HG02588 (cell line): ENCODE results near the gene GOLGB1.
A peak's percentile ranks its signal among the peaks of the same experiment; 100 is the strongest.
"Not testable (repeated sequence)": the region's sequence is repeated elsewhere in the genome, so short reads cannot be mapped to it uniquely, and the experiment has no call there.

Experiments
- ATAC-seq: cut with Tn5 transposase; IDR thresholded peaks from one replicate; pipeline ENCODE4 v1.9.1; 2021; ENCODE audit warnings: mild to moderate bottlenecking, moderate library complexity; ENCODE audit not compliant: unreplicated experiment

The GOLGB1 gene

GRCh38 chr3:121749276-121750086 is at the start of gene GOLGB1:
TSS of gene GOLGB1 (minus strand) at chr3:121749741. CDS start at chr3:121730971, 18,770 bp downstream.
- ATAC-seq, result peak; percentile 95

GRCh38 chr3:121796970-121797369 is 47.4 kb upstream of the GOLGB1 start:
- no peak for ATAC-seq

DNA sequence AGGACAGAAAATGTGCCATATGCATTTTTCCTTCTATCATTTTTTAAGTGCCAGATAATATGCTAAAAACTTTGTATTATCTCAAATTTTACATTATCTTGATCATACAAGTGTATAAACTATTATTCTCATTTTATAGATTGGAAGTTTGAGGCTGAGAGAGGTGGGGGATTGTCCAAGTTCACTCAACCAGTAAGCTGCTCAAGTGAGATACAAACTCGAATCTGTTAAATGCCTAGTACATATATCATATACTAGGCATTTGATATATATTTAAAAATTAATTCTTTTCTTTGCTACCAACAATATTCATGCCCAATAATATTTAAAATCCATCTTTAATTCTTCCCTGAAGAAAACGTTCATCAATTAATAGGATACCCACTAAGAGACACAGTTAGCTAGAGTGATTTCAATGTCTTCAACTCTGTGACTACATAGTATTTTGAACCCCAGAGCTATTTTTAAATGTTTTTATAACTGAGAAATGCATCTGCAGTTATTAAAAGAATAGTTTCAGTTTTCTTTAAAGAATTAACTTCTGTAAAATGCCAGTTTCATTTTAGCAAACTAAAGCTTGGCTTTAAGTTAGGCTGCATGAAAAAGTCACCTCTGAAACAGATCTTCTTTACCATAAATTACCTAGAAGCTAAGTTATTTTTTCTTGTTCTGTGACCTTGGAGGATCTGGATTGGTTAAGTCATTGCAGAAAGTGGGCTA is 44.9 kb upstream of the GOLGB1 start:
- no peak for ATAC-seq

DNA sequence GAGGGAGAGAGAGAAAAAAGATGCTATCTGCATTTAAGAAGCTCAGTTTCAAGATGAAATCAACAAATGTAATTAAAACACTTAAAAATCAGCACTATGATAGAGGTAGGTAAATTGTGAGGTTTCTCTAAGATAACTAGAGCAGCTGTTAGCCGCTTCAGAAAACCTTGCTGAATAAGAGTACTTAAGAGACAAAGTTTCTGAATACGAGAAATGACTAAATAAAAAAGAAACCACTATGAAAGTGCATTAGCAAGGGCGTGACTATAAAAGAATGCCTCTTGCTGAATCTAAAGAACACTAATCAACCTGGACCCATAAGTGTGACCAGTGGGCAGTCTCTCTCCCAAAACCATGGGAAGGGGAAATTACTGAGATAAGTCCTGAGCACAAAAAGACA is 43.5 kb upstream of the GOLGB1 start:
- peak; percentile 48 for ATAC-seq

DNA sequence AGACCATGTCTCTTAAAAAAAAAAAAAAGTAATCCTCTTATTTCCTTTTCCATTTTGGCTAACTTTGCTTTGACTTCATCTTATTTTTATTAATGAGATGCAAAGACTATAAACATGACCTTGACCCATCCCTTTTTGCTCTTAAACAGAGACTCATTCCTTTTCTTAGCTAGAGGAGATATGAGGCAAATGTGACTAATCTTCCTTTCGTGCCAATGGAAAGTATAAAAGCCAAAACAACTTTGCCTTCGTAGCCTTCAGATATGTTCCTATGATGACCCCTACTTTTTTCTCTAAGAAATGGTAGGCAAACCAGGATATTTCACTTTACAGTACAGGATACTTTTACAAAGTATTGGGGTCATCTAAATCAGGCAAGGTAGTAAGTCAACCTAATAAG is 36.9 kb upstream of the GOLGB1 start:
- no peak for ATAC-seq

DNA sequence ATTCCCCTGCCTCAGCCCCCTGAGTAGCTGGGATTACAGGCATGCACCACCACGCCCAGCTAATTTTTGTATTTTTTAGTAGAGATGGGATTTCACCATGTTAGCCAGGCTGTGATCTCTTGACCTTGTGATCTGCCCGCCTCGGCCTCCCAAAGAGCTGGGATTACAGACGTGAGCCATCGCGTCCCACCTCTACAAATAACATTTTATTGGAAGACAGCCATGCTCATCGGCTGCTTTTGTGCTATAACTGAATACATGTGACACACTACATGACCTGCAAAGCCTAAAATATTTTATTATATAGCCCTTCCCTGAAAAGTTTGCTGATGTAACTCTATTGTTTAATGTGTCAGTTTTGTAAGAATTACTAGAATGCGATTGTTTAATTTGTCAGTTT is 33.2 kb upstream of the GOLGB1 start:
- ATAC-seq, result not testable (repeated sequence)

DNA sequence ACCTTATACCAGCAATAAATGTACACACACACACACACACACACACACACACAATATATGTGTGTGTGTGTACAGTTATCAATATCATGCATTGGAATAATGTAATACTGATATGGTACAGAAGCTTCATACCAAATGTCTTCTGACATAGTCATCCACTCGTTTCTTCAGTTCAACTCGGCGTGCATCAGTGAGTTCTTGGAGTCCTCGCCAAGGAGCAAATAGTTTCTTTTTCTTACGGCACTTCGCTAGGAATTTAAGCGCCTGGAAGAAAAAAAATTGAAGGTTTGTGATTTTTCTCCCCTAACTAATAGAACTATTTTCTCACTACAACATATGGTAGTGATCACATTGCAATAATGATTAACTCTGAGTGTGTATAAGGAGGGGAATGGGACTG is 32.1 kb upstream of the GOLGB1 start:
- no peak for ATAC-seq

- ATAC-seq, result not testable (repeated sequence)
Observed at GRCh38 chr3:121775095-121775494, 25.6 kb upstream of the GOLGB1 start.

- no peak for ATAC-seq
Observed at GRCh38 chr3:121769246-121769645, 19.7 kb upstream of the GOLGB1 start.

GRCh38 chr3:121768452-121768851 is 18.9 kb upstream of the GOLGB1 start:
- ATAC-seq, result no peak

GRCh38 chr3:121759541-121760202 is 10.1 kb upstream of the GOLGB1 start:
- no peak for ATAC-seq

- ATAC-seq, result no peak
Observed at GRCh38 chr3:121758727-121759450, 9.3 kb upstream of the GOLGB1 start.

DNA sequence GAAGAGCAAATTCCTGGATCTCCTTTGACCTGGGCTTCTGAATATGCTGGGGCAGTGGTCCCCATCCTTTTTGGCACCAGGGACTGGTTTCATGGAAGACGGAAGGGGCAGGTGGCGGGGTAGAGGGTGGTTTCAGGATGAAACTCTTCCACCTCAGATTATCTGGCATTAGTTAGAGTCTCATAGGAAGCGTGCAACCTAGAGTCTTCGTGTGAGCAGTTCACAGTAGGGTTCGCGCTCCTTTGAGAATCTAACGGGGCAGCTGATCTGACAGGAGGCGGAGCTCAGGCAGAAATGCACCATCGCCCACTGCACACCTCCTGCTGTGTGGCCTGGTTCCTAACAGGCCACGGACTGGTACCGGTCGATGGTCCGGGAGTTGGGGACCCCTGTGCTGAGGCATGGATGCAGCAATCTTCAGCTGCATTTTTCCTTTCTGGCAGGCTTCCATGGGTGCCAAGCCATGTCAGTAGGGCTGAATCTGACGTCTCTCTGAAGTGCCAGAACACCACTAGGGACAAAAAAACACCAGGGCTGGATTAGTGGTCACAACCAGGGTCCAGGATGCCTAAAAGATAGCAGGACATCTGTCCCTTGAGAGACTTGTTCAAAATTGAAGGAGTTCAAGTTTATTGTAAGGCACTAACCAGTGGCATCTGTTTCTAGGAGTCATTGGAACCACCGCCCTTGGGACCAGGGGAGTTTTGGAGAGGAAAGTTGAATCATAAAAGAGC is 8.4 kb upstream of the GOLGB1 start:
- ATAC-seq, result no peak

GRCh38 chr3:121757087-121757811 is 7.7 kb upstream of the GOLGB1 start:
- ATAC-seq, result no peak

DNA sequence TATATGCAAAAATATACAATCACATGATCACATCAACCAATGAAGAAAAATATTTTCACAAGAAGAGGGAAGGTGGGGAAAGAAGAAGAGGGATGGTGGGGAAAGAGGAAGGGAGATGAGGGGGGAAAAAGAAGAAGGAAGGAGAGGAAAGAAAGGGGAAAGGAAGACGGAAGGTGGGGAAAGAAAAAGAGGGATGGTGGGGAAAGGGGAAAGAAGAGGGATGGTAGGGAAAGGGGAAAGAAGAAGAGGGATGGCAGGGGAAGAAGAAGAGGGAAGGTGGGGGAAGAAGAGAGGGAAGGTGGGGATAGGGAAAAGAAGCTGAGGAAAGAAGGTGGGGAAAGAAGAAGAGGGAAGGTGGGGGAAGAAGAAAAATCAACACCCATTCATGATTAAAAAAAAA is 3.2 kb upstream of the GOLGB1 start:
- no peak for ATAC-seq

DNA sequence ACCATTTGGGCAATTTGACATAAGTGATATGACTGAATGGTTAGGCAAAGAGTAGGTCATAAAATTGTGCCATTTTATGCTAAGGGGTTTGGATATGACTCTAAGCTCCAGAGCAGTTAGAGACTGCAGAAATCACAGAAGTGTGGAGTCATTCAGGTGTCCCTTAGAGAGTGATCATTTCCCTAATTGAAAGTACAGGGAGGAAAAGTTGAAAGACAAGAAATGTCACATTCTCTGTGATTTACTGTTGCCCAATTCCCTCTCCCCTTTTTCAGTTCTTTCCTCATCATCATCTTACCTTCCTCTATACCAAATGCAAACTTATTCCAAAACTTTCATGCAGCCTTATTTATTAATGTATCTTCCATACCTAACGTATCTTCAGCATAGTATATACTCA is 2.7 kb upstream of the GOLGB1 start:
- ATAC-seq, result no peak

DNA sequence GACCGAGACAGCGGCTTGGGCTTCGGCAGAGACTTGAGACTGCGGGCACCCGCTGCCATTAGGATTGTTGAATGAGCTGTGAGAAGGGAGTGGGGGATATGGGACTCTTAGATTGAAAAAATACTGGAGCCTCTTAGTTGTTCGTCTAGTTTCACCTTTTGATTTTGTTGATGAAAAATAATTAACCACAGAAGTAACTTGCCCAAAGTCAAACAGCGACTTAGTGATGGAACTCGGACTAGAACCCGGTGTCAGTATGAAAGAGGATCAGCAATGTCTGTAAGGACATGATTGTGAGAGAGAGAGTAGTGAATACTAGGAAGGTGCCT is 510 bp upstream of the GOLGB1 start:
- ATAC-seq, result no peak

DNA sequence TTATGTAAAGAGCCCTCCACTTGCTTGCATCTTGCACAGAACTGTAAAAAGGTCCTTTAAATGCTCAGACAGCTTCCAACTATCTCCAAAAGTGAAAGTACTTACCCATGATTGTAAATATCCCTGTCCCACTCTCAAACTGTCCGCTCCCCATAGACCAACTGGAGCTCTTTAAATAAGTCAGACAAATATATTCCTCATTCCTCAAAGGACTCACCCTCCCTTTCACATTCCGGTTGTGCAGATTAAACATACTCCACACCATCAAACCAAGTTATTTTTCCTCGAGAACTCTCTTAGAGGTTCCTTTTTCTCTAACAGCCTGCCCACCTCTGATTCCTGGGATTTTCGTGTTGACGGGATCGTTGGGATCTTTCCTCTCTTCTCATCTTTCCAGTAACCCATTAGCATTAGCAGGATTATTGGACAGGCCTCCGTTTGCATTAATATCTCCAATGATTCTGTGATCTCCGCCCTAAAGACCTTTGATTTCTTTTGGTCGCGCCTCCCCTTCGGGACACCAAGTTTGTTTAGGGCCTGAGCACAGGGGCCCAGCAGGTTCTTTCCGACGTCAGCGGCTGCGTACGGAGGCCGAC is 763 bp downstream of the GOLGB1 start:
- peak; percentile 26 for ATAC-seq

DNA sequence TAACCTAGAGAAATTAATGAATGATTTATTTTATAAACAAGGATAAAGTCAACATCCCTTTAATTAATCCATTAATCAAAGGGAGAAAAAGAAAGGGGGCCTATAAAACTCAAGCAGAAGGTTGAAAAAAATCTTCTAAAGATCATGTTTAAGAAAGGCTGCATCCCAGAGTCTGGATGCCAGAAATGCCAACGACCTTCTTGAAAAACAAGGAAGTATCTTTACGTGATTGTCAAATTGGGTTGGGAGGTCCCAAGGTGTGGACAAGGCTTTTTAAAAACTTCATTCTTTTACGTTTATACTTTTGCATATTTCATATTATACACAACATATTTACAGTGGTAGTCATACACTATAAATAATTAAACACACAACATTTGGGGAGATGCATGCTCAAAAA is 1.6 kb downstream of the GOLGB1 start:
- ATAC-seq, result no peak

- ATAC-seq, result not testable (repeated sequence)
Observed at GRCh38 chr3:121743106-121743505, 6.4 kb downstream of the GOLGB1 start.
